GM12865 (cell line): ENCODE measurements around the gene USP28.

Source experiments
- DNase-seq: peaks from one replicate; pipeline ENCODE4 v3.0.0; 2010; ENCODE audit warnings: low read depth
- H3K4me3 ChIP-seq: 2 replicates; pipeline ENCODE4 v1.5.1; 2011; ENCODE audit warnings: mild to moderate bottlenecking, low read depth, low read length, control low read depth
- CTCF ChIP-seq: IDR thresholded peaks from 2 replicates; pipeline ENCODE4 v1.5.1; 2011; ENCODE audit warnings: low read length, control low read depth, low read depth, inconsistent platforms; ENCODE audit not compliant: insufficient read depth; ENCODE audit errors: missing control alignments

USP28 gene

GRCh38 chr11:113906038-113906437, 30.7 kb upstream of the USP28 start:
- no peak for TF ChIP-seq CTCF
- no peak overlapping the region for H3K4me3 ChIP-seq
- DNase-seq: peak; percentile 3

GRCh38 chr11:113904379-113905101, 29.2 kb upstream of the USP28 start, which contains the start of gene HTR3B:
Gene HTR3B (plus strand): TSS chr11:113904796. CDS start chr11:113904934, 138 bp downstream.
- DNase-seq: no peak
- no peak within 1 kb of the TSS for H3K4me3 ChIP-seq
- no peak for TF ChIP-seq CTCF

- no peak for TF ChIP-seq CTCF
- no peak for DNase-seq
- H3K4me3 ChIP-seq: no peak overlapping the region
Measured at GRCh38 chr11:113901141-113901540, 25.8 kb upstream of the USP28 start.

GRCh38 chr11:113896156-113896879, 20.9 kb upstream of the USP28 start:
- peak; percentile 48 for DNase-seq
- no peak overlapping the region for H3K4me3 ChIP-seq
- peak; percentile 77 for TF ChIP-seq CTCF

GRCh38 chr11:113895367-113896155, 20.2 kb upstream of the USP28 start:
- H3K4me3 ChIP-seq: no peak overlapping the region
- no peak for DNase-seq
- no peak for TF ChIP-seq CTCF

GRCh38 chr11:113894421-113894996, 19.1 kb upstream of the USP28 start:
- H3K4me3 ChIP-seq: no peak overlapping the region
- no peak for TF ChIP-seq CTCF
- peak; percentile 39 for DNase-seq
